H1 (cell line): Measurements from ENCODE around the gene SDSL. TPM values are rescaled to one million over a fixed set of nuclear protein-coding genes. Genes with fewer than 3 reads are reported as not detected.

Source experiments
- CREB1 ChIP-seq: IDR thresholded peaks from 2 replicates; pipeline ENCODE4 v1.6.1; 2012; ENCODE audit warnings: inconsistent platforms
- KDM1A ChIP-seq: fragments of 200-600, 300-600 bp; sonication (generic); IDR thresholded peaks from 2 replicates; pipeline ENCODE4 v1.7.1; 2016; ENCODE audit warnings: mild to moderate bottlenecking, low read length, borderline replicate concordance
- SIN3A ChIP-seq, 2 experiments: IDR thresholded peaks in 1 of 2; conservative IDR thresholded peaks in 1 of 2; 2 replicates each; pipeline ENCODE4 v1.6.1; 2011 to 2012; ENCODE audit warnings: low read length in 2 of 2, improper control_type of control experiment in 1 of 2, low read depth in 1 of 2, mild to moderate bottlenecking in 1 of 2
- polyA plus RNA-seq, 7 experiments: library from polyadenylated mRNA; depleted of rRNA in 3 of 7; stranded (reverse) in 5 of 7; unstranded in 2 of 7; fragments of >200 nt in 5 of 7; fragments of 200-250 nt in 2 of 7; gene quantifications; 1 replicate in 5 of 7; 2 replicates in 1 of 7; 4 replicates in 1 of 7; pipeline versions ENCODE4 v1.2.1 to v1.2.3, GENCODE V29; 2011 to 2013; ENCODE audit warnings: missing spikeins in 2 of 7, mixed read lengths in 2 of 7
- total RNA-seq: library from RNA; stranded (reverse); fragmentation: NEBNext Ultra II Directional; extraction: Animal tissue kit (Norgen Biotek cat#: 25700); gene quantifications from 2 replicates; pipeline ENCODE4 v1.2.1, GENCODE V29; 2021
- TF ChIP-seq, protein P1 (sequence below): IDR thresholded peaks from 2 replicates; pipeline ENCODE4 v1.6.1; 2012; ENCODE audit warnings: inconsistent platforms
- TF ChIP-seq, protein P2 (sequence below): fragments of 300-600 bp; sonication (generic); IDR thresholded peaks from 2 replicates; pipeline ENCODE4 v1.7.1; 2012; ENCODE audit warnings: low read length, moderate library complexity, mild to moderate bottlenecking, inconsistent platforms; ENCODE audit not compliant: insufficient replicate concordance

SDSL gene
- total and polyA plus RNA-seq, 2 of the 8 experiments (the other 6 are each of a cell fraction or from before 2014, with no cell fraction given), result 0.69 to 1.3 TPM

DNA sequence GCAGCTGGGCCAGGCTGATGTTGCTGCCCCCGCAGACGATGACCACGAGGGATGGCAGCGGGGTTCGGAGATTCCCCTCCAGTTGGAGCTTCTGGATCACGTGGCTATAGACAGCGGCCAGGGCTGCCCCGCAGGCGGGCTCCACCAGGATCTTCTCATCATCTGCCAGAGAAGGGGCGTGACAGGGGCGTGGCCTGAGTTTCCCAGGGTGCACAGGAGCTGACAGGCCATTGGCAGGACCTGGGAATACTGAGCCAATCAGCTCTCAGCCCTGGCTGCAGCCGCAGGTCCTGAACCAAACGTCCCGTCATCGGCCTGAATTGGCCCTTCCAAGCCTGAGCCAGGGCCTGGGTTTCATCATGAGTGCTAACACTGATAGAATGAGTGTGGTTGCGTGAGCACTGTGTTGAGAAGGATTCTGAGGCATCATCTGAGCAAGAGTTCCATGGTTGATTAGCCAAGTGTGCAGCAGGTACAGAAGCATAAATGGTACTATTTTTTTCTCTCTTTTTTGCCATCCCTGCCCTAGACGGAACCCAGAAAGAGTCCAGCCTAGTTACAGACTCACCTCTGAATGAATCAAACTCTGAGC lies 29.1 kb upstream of the SDSL start (continued):
- peak; percentile 44; the same call in 1 of the 2 replicates for TF ChIP-seq KDM1A
- TF ChIP-seq, protein P1, sequence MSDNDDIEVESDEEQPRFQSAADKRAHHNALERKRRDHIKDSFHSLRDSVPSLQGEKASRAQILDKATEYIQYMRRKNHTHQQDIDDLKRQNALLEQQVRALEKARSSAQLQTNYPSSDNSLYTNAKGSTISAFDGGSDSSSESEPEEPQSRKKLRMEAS, result peak; percentile 75
- TF ChIP-seq CREB1, result peak; percentile 34; the same call in 1 of the 2 replicates
- TF ChIP-seq, protein P2, sequence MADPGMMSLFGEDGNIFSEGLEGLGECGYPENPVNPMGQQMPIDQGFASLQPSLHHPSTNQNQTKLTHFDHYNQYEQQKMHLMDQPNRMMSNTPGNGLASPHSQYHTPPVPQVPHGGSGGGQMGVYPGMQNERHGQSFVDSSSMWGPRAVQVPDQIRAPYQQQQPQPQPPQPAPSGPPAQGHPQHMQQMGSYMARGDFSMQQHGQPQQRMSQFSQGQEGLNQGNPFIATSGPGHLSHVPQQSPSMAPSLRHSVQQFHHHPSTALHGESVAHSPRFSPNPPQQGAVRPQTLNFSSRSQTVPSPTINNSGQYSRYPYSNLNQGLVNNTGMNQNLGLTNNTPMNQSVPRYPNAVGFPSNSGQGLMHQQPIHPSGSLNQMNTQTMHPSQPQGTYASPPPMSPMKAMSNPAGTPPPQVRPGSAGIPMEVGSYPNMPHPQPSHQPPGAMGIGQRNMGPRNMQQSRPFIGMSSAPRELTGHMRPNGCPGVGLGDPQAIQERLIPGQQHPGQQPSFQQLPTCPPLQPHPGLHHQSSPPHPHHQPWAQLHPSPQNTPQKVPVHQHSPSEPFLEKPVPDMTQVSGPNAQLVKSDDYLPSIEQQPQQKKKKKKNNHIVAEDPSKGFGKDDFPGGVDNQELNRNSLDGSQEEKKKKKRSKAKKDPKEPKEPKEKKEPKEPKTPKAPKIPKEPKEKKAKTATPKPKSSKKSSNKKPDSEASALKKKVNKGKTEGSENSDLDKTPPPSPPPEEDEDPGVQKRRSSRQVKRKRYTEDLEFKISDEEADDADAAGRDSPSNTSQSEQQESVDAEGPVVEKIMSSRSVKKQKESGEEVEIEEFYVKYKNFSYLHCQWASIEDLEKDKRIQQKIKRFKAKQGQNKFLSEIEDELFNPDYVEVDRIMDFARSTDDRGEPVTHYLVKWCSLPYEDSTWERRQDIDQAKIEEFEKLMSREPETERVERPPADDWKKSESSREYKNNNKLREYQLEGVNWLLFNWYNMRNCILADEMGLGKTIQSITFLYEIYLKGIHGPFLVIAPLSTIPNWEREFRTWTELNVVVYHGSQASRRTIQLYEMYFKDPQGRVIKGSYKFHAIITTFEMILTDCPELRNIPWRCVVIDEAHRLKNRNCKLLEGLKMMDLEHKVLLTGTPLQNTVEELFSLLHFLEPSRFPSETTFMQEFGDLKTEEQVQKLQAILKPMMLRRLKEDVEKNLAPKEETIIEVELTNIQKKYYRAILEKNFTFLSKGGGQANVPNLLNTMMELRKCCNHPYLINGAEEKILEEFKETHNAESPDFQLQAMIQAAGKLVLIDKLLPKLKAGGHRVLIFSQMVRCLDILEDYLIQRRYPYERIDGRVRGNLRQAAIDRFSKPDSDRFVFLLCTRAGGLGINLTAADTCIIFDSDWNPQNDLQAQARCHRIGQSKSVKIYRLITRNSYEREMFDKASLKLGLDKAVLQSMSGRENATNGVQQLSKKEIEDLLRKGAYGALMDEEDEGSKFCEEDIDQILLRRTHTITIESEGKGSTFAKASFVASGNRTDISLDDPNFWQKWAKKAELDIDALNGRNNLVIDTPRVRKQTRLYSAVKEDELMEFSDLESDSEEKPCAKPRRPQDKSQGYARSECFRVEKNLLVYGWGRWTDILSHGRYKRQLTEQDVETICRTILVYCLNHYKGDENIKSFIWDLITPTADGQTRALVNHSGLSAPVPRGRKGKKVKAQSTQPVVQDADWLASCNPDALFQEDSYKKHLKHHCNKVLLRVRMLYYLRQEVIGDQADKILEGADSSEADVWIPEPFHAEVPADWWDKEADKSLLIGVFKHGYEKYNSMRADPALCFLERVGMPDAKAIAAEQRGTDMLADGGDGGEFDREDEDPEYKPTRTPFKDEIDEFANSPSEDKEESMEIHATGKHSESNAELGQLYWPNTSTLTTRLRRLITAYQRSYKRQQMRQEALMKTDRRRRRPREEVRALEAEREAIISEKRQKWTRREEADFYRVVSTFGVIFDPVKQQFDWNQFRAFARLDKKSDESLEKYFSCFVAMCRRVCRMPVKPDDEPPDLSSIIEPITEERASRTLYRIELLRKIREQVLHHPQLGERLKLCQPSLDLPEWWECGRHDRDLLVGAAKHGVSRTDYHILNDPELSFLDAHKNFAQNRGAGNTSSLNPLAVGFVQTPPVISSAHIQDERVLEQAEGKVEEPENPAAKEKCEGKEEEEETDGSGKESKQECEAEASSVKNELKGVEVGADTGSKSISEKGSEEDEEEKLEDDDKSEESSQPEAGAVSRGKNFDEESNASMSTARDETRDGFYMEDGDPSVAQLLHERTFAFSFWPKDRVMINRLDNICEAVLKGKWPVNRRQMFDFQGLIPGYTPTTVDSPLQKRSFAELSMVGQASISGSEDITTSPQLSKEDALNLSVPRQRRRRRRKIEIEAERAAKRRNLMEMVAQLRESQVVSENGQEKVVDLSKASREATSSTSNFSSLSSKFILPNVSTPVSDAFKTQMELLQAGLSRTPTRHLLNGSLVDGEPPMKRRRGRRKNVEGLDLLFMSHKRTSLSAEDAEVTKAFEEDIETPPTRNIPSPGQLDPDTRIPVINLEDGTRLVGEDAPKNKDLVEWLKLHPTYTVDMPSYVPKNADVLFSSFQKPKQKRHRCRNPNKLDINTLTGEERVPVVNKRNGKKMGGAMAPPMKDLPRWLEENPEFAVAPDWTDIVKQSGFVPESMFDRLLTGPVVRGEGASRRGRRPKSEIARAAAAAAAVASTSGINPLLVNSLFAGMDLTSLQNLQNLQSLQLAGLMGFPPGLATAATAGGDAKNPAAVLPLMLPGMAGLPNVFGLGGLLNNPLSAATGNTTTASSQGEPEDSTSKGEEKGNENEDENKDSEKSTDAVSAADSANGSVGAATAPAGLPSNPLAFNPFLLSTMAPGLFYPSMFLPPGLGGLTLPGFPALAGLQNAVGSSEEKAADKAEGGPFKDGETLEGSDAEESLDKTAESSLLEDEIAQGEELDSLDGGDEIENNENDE, result no peak
- peak in 1 of 2 experiments; percentile 43; a peak in 1 of 4 replicates for TF ChIP-seq SIN3A (conservative IDR thresholded peaks at IDR 0.05 in 1 of 2, IDR thresholded peaks at IDR 0.05 in 1 of 2; ENCODE audit: low read depth in 1 of 2, low read length in 2 of 2)
- TF ChIP-seq, all 59 proteins: peak for 10
